Nephron progenitor cell (in vitro differentiated cells): ENCODE results near the gene MRPL9.

ENCODE experiments used
- DNase-seq: peaks from one replicate; pipeline ENCODE4 v3.0.0; 2021
- H3K27ac Mint-ChIP-seq: 2 replicates; pipeline ENCODE4 v1.8.0; 2021; ENCODE audit warnings: mild to moderate bottlenecking, moderate library complexity, mixed read lengths
- H3K27me3 Mint-ChIP-seq: 2 replicates; pipeline ENCODE4 v1.8.0; 2021; ENCODE audit warnings: mild to moderate bottlenecking, low read depth, mixed read lengths; ENCODE audit not compliant: poor library complexity
- H3K36me3 Mint-ChIP-seq: 2 replicates; pipeline ENCODE4 v1.8.0; 2021; ENCODE audit warnings: low read depth, mixed read lengths
- H3K4me1 Mint-ChIP-seq: 2 replicates; pipeline ENCODE4 v1.8.0; 2021; ENCODE audit warnings: mixed read lengths
- H3K4me3 Mint-ChIP-seq: 2 replicates; pipeline ENCODE4 v1.8.0; 2021; ENCODE audit warnings: mild to moderate bottlenecking, moderate library complexity, mixed read lengths
- H3K9me3 Mint-ChIP-seq: 2 replicates; pipeline ENCODE4 v1.8.0; 2021; ENCODE audit warnings: mild to moderate bottlenecking, moderate library complexity, mixed read lengths
- TF ChIP-seq, protein P1 (sequence below): fragments of 200-600 bp; sonication (generic); IDR thresholded peaks from 2 replicates; pipeline ENCODE4 v1.5.0; 2021; ENCODE audit warnings: antibody characterized with exemption

Gene MRPL9

DNA sequence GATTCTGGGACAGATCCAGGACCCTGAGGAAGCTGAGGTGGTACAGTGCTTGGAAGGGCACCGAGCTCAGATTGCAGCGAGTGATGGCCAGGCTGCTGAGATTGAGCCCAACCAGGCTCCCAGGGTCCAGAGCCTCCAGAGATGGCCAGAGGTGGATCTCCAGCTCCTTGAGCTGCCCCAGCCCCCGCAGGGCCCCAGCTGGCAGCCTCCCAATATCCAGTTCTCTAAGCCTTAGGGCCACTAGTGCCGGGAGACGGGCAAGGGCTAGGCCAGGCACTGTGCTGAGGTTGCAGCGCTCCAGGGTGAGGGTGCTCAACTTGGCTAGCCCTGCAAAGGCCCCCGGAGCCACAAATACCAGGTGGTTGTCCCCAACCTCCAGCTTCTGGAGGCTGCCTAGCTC lies 38.5 kb upstream of the MRPL9 start:
- TF ChIP-seq, protein P1, sequence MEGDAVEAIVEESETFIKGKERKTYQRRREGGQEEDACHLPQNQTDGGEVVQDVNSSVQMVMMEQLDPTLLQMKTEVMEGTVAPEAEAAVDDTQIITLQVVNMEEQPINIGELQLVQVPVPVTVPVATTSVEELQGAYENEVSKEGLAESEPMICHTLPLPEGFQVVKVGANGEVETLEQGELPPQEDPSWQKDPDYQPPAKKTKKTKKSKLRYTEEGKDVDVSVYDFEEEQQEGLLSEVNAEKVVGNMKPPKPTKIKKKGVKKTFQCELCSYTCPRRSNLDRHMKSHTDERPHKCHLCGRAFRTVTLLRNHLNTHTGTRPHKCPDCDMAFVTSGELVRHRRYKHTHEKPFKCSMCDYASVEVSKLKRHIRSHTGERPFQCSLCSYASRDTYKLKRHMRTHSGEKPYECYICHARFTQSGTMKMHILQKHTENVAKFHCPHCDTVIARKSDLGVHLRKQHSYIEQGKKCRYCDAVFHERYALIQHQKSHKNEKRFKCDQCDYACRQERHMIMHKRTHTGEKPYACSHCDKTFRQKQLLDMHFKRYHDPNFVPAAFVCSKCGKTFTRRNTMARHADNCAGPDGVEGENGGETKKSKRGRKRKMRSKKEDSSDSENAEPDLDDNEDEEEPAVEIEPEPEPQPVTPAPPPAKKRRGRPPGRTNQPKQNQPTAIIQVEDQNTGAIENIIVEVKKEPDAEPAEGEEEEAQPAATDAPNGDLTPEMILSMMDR, result no peak
- peaks cover 78% of the 10 kb centered on the region for H3K27me3 Mint-ChIP-seq
- H3K4me1 Mint-ChIP-seq, result peaks cover 16% of the 10 kb centered on the region
- no peaks in the 10 kb centered on the region for H3K36me3 Mint-ChIP-seq
- no peak for DNase-seq
- H3K9me3 Mint-ChIP-seq, result no peaks in the 10 kb centered on the region
- H3K27ac Mint-ChIP-seq, result no peak overlapping the region
- no peak overlapping the region for H3K4me3 Mint-ChIP-seq

DNA sequence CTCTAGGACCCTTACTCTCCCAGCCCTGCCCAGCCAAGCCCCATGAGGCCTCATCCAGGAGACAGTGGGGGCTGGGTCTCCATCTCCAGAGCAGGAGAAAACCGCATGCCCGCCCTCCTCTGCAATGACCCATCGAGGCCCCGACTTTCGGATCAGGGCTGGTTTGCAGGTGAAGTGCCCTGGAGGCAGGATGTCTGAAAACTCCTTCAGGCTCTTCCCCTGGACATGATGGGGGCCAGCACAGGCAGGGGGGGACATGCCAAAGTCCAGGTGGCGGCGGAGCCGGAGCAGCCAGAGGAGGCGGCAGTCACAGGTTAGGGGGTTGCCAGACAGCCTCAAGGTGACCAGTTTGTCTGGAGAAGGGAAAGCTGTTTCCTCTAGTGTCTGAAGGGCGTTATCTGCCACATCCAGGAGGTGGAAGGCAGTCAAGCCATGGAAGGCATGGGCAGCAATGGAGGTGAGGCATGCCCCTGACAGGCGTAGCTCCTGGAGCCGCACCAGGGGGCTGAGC lies 38.1 kb upstream of the MRPL9 start:
- TF ChIP-seq, protein P1, result no peak
- no peak overlapping the region for H3K4me3 Mint-ChIP-seq
- peaks cover 78% of the 10 kb centered on the region for H3K27me3 Mint-ChIP-seq
- H3K4me1 Mint-ChIP-seq, result peaks cover 16% of the 10 kb centered on the region
- no peak overlapping the region for H3K27ac Mint-ChIP-seq
- no peak for DNase-seq
- no peaks in the 10 kb centered on the region for H3K36me3 Mint-ChIP-seq
- no peaks in the 10 kb centered on the region for H3K9me3 Mint-ChIP-seq

DNA sequence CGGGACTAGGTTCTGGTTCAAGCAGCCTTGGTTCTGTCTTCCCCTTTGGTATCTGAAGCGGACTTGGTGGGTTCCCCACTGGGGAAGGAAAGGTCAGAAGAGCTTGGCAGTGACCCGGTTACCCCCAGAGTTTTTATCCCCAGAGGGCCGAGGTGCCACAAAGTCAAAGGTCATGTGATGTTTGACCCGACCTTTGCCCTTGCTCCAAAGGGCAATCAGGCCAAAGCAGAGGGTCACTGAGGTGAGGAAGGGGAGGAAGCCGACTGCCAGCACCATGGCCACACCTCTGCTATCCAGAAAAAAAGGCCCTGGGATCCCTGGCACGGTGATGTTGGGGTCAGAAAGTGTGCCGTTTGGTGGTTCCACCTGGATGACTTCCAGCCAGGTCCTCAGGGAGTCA lies 37.5 kb upstream of the MRPL9 start:
- no peaks in the 10 kb centered on the region for H3K9me3 Mint-ChIP-seq
- DNase-seq, result no peak
- peaks cover 76% of the 10 kb centered on the region for H3K27me3 Mint-ChIP-seq
- TF ChIP-seq, protein P1, result no peak
- H3K36me3 Mint-ChIP-seq, result no peaks in the 10 kb centered on the region
- H3K27ac Mint-ChIP-seq, result no peak overlapping the region
- H3K4me3 Mint-ChIP-seq, result no peak overlapping the region
- peaks cover 16% of the 10 kb centered on the region for H3K4me1 Mint-ChIP-seq

DNA sequence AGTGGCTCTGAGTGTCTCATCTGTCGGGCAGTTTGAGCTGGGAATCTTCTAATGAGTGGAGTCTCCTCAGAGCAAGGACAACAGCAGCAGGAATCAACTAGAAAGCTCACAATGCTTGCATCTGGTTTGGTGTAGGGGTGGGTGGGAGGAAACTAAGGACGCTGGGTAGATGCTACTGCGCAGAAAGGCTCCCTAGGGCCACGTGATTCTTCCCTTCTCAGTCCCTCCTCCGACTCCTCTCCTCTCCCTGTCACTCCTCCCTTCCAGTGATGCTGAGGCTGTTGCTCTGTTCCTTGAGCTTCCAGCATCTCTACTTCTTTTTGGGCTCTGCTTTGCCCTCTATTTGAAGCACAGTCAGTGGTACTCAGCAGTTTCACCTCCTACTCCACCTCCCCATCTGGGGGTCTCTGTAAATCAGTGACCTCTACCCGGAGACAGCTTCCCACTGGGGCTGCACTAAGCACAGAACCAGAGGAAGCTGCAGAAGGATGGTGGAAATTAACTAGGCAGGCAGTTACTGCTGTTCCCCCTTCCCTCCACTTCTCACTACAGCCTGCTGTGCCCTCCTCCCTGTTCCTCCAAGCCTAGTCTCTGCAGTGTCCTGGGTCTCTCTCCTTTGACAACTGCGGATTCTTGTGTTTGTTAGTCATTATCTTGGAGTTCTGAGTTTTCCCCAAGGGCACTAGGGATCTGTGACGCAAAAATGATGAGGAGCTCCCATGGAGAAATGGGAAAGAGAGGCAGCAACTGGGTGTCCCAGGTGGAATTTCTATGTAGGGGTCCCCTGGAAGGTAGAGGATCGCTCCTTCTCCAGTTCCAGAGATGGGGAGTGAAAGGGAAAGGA lies 36.1 kb upstream of the MRPL9 start:
- H3K4me1 Mint-ChIP-seq, result peaks cover 16% of the 10 kb centered on the region
- no peak overlapping the region for H3K4me3 Mint-ChIP-seq
- H3K9me3 Mint-ChIP-seq, result no peaks in the 10 kb centered on the region
- H3K27ac Mint-ChIP-seq, result no peak overlapping the region
- no peaks in the 10 kb centered on the region for H3K36me3 Mint-ChIP-seq
- DNase-seq, result no peak
- H3K27me3 Mint-ChIP-seq, result peaks cover 70% of the 10 kb centered on the region
- TF ChIP-seq, protein P1, result no peak

DNA sequence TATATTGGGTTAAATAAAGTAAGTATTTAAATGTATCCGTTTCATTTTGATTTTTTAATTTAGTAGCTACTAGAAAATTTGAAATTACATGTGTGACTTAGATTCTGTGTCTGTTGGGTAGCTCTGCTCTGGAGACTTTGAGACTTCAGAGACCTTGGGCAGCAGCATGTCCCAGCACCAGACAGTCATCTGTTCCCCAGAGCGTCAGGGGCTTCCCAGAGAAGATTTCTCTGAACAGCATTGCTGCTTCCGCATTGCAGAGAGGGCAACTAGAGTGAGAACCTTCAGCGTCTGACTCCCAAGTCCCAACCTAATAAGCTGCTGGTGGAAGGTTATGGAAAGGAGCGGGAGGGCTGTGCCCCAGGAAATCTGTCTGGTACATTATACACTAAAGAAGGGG lies 35.3 kb upstream of the MRPL9 start:
- H3K27ac Mint-ChIP-seq, result no peak overlapping the region
- TF ChIP-seq, protein P1, result no peak
- H3K4me1 Mint-ChIP-seq, result peaks cover 16% of the 10 kb centered on the region
- H3K36me3 Mint-ChIP-seq, result no peaks in the 10 kb centered on the region
- no peak overlapping the region for H3K4me3 Mint-ChIP-seq
- no peak for DNase-seq
- H3K27me3 Mint-ChIP-seq, result peaks cover 70% of the 10 kb centered on the region
- no peaks in the 10 kb centered on the region for H3K9me3 Mint-ChIP-seq
